Measurements from ENCODE around the gene FAM171A2. TPM values are rescaled to one million over a fixed set of nuclear protein-coding genes. Genes with fewer than 3 reads are reported as not detected.

FAM171A2 gene
- total RNA-seq, 1 donor from 2014 or later: 1.7 TPM

- DNase-seq (ENCODE audit: low spot score in 2 of 2): no peak
- Histone ChIP-seq H3K4me3 (no peak overlapping the region), H3K4me1 (no peaks in the 10 kb centered on the region), H3K36me3 (peaks cover 11 to 17% of the 10 kb centered on the region in 2 donors), H3K27ac (no peak overlapping the region), H3K27me3 (no peaks in the 10 kb centered on the region), H3K9me3 (no peaks in the 10 kb centered on the region)
- TF ChIP-seq CTCF (IDR thresholded peaks at IDR 0.05): no peak
- intact Hi-C loops (cut with DNase I): no loop called here
Observed at GRCh38 chr17:44356241-44356640, 7.4 kb downstream of the FAM171A2 start.

- Histone ChIP-seq H3K36me3 (peaks cover 16 to 23% of the 10 kb centered on the region in 2 donors), H3K27ac (no peak overlapping the region), H3K4me1 (no peaks in the 10 kb centered on the region), H3K4me3 (no peak overlapping the region), H3K27me3 (no peaks in the 10 kb centered on the region), H3K9me3 (no peaks in the 10 kb centered on the region)
- no peak for TF ChIP-seq CTCF (IDR thresholded peaks at IDR 0.05)
- intact Hi-C loops (cut with DNase I): no loop called here
- DNase-seq (ENCODE audit: low spot score in 2 of 2): no peak
Observed at GRCh38 chr17:44355642-44356099, 8.0 kb downstream of the FAM171A2 start.

- Histone ChIP-seq H3K36me3 (peaks cover 23 to 31% of the 10 kb centered on the region in 2 donors), H3K4me1 (no peaks in the 10 kb centered on the region), H3K27ac (no peak overlapping the region), H3K9me3 (no peaks in the 10 kb centered on the region), H3K4me3 (peak overlapping the region in 1 of 2 donors; percentile 33), H3K27me3 (no peaks in the 10 kb centered on the region)
- TF ChIP-seq CTCF (IDR thresholded peaks at IDR 0.05): no peak
- no peak for DNase-seq (ENCODE audit: low spot score in 2 of 2)
- intact Hi-C loops (cut with DNase I): no loop called here
Observed at GRCh38 chr17:44354582-44355561, 8.8 kb downstream of the FAM171A2 start.

GRCh38 chr17:44353672-44354331 lies 9.9 kb downstream of the FAM171A2 start:
- Histone ChIP-seq H3K27me3 (no peaks in the 10 kb centered on the region), H3K4me3 (peak overlapping the region; percentile 33 to 57), H3K4me1 (no peaks in the 10 kb centered on the region), H3K9me3 (no peaks in the 10 kb centered on the region), H3K36me3 (peaks cover 29 to 37% of the 10 kb centered on the region in 2 donors), H3K27ac (no peak overlapping the region)
- intact Hi-C loops (cut with DNase I): no loop called here
- no peak for TF ChIP-seq CTCF (IDR thresholded peaks at IDR 0.05)
- DNase-seq (ENCODE audit: low spot score in 2 of 2): no peak

GRCh38 chr17:44352828-44353671 lies 10.6 kb downstream of the FAM171A2 start:
- Histone ChIP-seq H3K4me3 (peak overlapping the region; percentile 33 to 57), H3K9me3 (no peaks in the 10 kb centered on the region), H3K27ac (no peak overlapping the region), H3K36me3 (peaks cover 29 to 37% of the 10 kb centered on the region in 2 donors), H3K4me1 (no peaks in the 10 kb centered on the region), H3K27me3 (no peaks in the 10 kb centered on the region)
- intact Hi-C loops (cut with DNase I): no loop called here
- TF ChIP-seq CTCF (IDR thresholded peaks at IDR 0.05): no peak
- no peak for DNase-seq (ENCODE audit: low spot score in 2 of 2)
